Measurements from ENCODE around the gene SRPK2.

Gene SRPK2

GRCh38 chr7:105157278-105157677 is 231.4 kb downstream of the SRPK2 start:
- ChIA-PET CTCF (no interaction called here), POLR2A (no interaction called here)
- DNase-seq (ENCODE audit: extremely low spot score): no peak
- TF ChIP-seq L3MBTL2 (conservative IDR thresholded peaks at IDR 0.05) (no peak), PKNOX1 (IDR thresholded peaks at IDR 0.05) (no peak), ELF4 (IDR thresholded peaks at IDR 0.05) (no peak), CTBP1 (IDR thresholded peaks at IDR 0.05; ENCODE audit: borderline replicate concordance) (no peak), HDGF (IDR thresholded peaks at IDR 0.05; ENCODE audit: borderline replicate concordance) (no peak), FOXM1 (IDR thresholded peaks at IDR 0.05; ENCODE audit: borderline replicate concordance) (no peak), FOXK2 (IDR thresholded peaks at IDR 0.05) (no peak)

- DNase-seq (ENCODE audit: extremely low spot score): no peak
- CTCF ChIA-PET: no interaction called here
- POLR2A ChIA-PET: no interaction called here
- TF ChIP-seq SP1 (IDR thresholded peaks at IDR 0.05) (no peak), BHLHE40 (IDR thresholded peaks at IDR 0.05; ENCODE audit: borderline replicate concordance) (no peak), CTBP1 (IDR thresholded peaks at IDR 0.05; ENCODE audit: borderline replicate concordance) (no peak), LEF1 (IDR thresholded peaks at IDR 0.05; ENCODE audit: borderline replicate concordance) (no peak), HDGF (IDR thresholded peaks at IDR 0.05; ENCODE audit: borderline replicate concordance) (no peak), FOXK2 (IDR thresholded peaks at IDR 0.05) (no peak), SUZ12 (IDR thresholded peaks at IDR 0.05) (no peak), TARDBP (IDR thresholded peaks at IDR 0.05) (no peak), NFRKB (IDR thresholded peaks at IDR 0.05) (no peak), FOXM1 (IDR thresholded peaks at IDR 0.05; ENCODE audit: borderline replicate concordance) (no peak), ARNT (IDR thresholded peaks at IDR 0.05) (no peak)
Observed at GRCh38 chr7:105156731-105157130, 232.0 kb downstream of the SRPK2 start.

GRCh38 chr7:105154084-105154483 is 234.6 kb downstream of the SRPK2 start:
- DNase-seq (ENCODE audit: extremely low spot score): no peak
- ChIA-PET CTCF (interaction anchor here (0.6 kb wide), 1 partner anchor 97 kb away, joined by 3 read pairs; no protein-coding TSS in a partner anchor), POLR2A (no interaction called here)
- no peak for TF ChIP-seq SUZ12 (IDR thresholded peaks at IDR 0.05)
- no peak for TF ChIP-seq FOXK2 (IDR thresholded peaks at IDR 0.05)
- TF ChIP-seq TARDBP (IDR thresholded peaks at IDR 0.05): no peak
- TF ChIP-seq L3MBTL2 (conservative IDR thresholded peaks at IDR 0.05): no peak
- no peak for TF ChIP-seq ELF4 (IDR thresholded peaks at IDR 0.05)
- TF ChIP-seq NFRKB (IDR thresholded peaks at IDR 0.05): no peak
- TF ChIP-seq PKNOX1 (IDR thresholded peaks at IDR 0.05): no peak
- no peak for TF ChIP-seq SP1 (IDR thresholded peaks at IDR 0.05)
- TF ChIP-seq LEF1 (IDR thresholded peaks at IDR 0.05; ENCODE audit: borderline replicate concordance): no peak
- no peak for TF ChIP-seq HDGF (IDR thresholded peaks at IDR 0.05; ENCODE audit: borderline replicate concordance)
- TF ChIP-seq FOXM1 (IDR thresholded peaks at IDR 0.05; ENCODE audit: borderline replicate concordance): no peak

- no peak for TF ChIP-seq HDGF (IDR thresholded peaks at IDR 0.05; ENCODE audit: borderline replicate concordance)
- no peak for TF ChIP-seq BHLHE40 (IDR thresholded peaks at IDR 0.05; ENCODE audit: borderline replicate concordance)
- no peak for TF ChIP-seq SP1 (IDR thresholded peaks at IDR 0.05)
- TF ChIP-seq ZNF384 (IDR thresholded peaks at IDR 0.05): no peak
- no peak for TF ChIP-seq PKNOX1 (IDR thresholded peaks at IDR 0.05)
- TF ChIP-seq L3MBTL2 (conservative IDR thresholded peaks at IDR 0.05): no peak
- TF ChIP-seq ELF4 (IDR thresholded peaks at IDR 0.05): no peak
- no peak for TF ChIP-seq CTBP1 (IDR thresholded peaks at IDR 0.05; ENCODE audit: borderline replicate concordance)
- TF ChIP-seq LEF1 (IDR thresholded peaks at IDR 0.05; ENCODE audit: borderline replicate concordance): no peak
- TF ChIP-seq TARDBP (IDR thresholded peaks at IDR 0.05): no peak
- no peak for TF ChIP-seq FOXA1 (IDR thresholded peaks at IDR 0.05)
- no peak for TF ChIP-seq NFRKB (IDR thresholded peaks at IDR 0.05)
- TF ChIP-seq FOXK2 (IDR thresholded peaks at IDR 0.05): no peak
- TF ChIP-seq FOXM1 (IDR thresholded peaks at IDR 0.05; ENCODE audit: borderline replicate concordance): no peak
- no peak for TF ChIP-seq SUZ12 (IDR thresholded peaks at IDR 0.05)
- TF ChIP-seq ARNT (IDR thresholded peaks at IDR 0.05): no peak
- POLR2A ChIA-PET: no interaction called here
- DNase-seq (ENCODE audit: extremely low spot score): no peak
- CTCF ChIA-PET: interaction anchor here (0.6 to 1.0 kb wide), 2 partner anchors 97 to 276 kb away, joined by 3 read pairs; no protein-coding TSS in a partner anchor
Observed at GRCh38 chr7:105153531-105153930, 235.2 kb downstream of the SRPK2 start.

- no peak for DNase-seq (ENCODE audit: extremely low spot score)
- ChIA-PET POLR2A (no interaction called here), CTCF (no interaction called here)
- TF ChIP-seq ARNT (IDR thresholded peaks at IDR 0.05): no peak
- no peak for TF ChIP-seq HDGF (IDR thresholded peaks at IDR 0.05; ENCODE audit: borderline replicate concordance)
- no peak for TF ChIP-seq ELF4 (IDR thresholded peaks at IDR 0.05)
- no peak for TF ChIP-seq ZNF384 (IDR thresholded peaks at IDR 0.05)
- TF ChIP-seq BHLHE40 (IDR thresholded peaks at IDR 0.05; ENCODE audit: borderline replicate concordance): no peak
- TF ChIP-seq FOXM1 (IDR thresholded peaks at IDR 0.05; ENCODE audit: borderline replicate concordance): no peak
- TF ChIP-seq PKNOX1 (IDR thresholded peaks at IDR 0.05): no peak
- no peak for TF ChIP-seq FOXA1 (IDR thresholded peaks at IDR 0.05)
- no peak for TF ChIP-seq SP1 (IDR thresholded peaks at IDR 0.05)
- TF ChIP-seq NFRKB (IDR thresholded peaks at IDR 0.05): no peak
- no peak for TF ChIP-seq L3MBTL2 (conservative IDR thresholded peaks at IDR 0.05)
- no peak for TF ChIP-seq TARDBP (IDR thresholded peaks at IDR 0.05)
- TF ChIP-seq FOXK2 (IDR thresholded peaks at IDR 0.05): no peak
- no peak for TF ChIP-seq CTBP1 (IDR thresholded peaks at IDR 0.05; ENCODE audit: borderline replicate concordance)
- TF ChIP-seq LEF1 (IDR thresholded peaks at IDR 0.05; ENCODE audit: borderline replicate concordance): no peak
- no peak for TF ChIP-seq SUZ12 (IDR thresholded peaks at IDR 0.05)
Observed at GRCh38 chr7:105151152-105151551, 237.6 kb downstream of the SRPK2 start.

Measured in HEK293T (cell line).